Peyer's patch (tissue), 4 donors: ENCODE data around the gene CREBBP. TPM values are rescaled to one million over a fixed set of nuclear protein-coding genes. Genes with fewer than 3 reads are reported as not detected.

Experiments
- DNase-seq, 3 donors: peaks; one replicate each; pipeline ENCODE4 v3.0.0-alpha.2; 2017 to 2019
- H3K27ac ChIP-seq, 4 donors: fragments of 200-600 bp; sonication (generic); one replicate each; pipeline ENCODE4 v1.5.1; 2016 to 2019
- H3K27me3 ChIP-seq, 2 donors: fragments of 200-600 bp; sonication (generic); one replicate each; pipeline ENCODE4 v1.5.1; 2019
- H3K36me3 ChIP-seq, 3 donors: fragments of 200-600 bp; sonication (generic); one replicate each; pipeline ENCODE4 v1.5.1; 2016 to 2019
- H3K4me1 ChIP-seq, 4 donors: fragments of 200-600 bp; sonication (generic); one replicate each; pipeline ENCODE4 v1.5.1; 2016 to 2019
- H3K4me3 ChIP-seq, 4 donors: fragments of 200-600 bp; sonication (generic); 1 replicate in 3 of 4; 2 replicates in 1 of 4; pipeline ENCODE4 v1.5.1; 2016 to 2019; ENCODE audit warnings: mild to moderate bottlenecking in 1 of 4
- H3K9me3 ChIP-seq, 4 donors: fragments of 200-600 bp; sonication (generic); one replicate each; pipeline ENCODE4 v1.5.1; 2016 to 2019; ENCODE audit warnings: mild to moderate bottlenecking in 1 of 4
- POLR2A ChIP-seq, 2 donors: fragments of 450-650 bp; IDR thresholded peaks; one replicate each; pipeline ENCODE4 v1.5.1; 2017; ENCODE audit warnings: antibody characterized with exemption in 2 of 2, mild to moderate bottlenecking in 2 of 2, moderate library complexity in 2 of 2
- total RNA-seq, 4 donors: library from RNA; depleted of rRNA; stranded (reverse); fragments of >200 nt; gene quantifications; one replicate each; pipeline ENCODE4 v1.1.0, GENCODE V29; 2016
- TF ChIP-seq, protein P1 (sequence below), 6 experiments: fragments of 450-650 bp in 4 of 6; fragments of 200-600 bp in 2 of 6; sonication (generic) in 1 of 6; IDR thresholded peaks; one replicate each; pipeline ENCODE4 v1.5.1; 2017 to 2019; ENCODE audit warnings: antibody characterized with exemption in 6 of 6, mild to moderate bottlenecking in 3 of 6, moderate library complexity in 1 of 6

CREBBP gene
- total RNA-seq, 4 donors from 2014 or later, result 84.2 to 238 (median 140) TPM

- no peaks in the 10 kb centered on the region for H3K27me3 ChIP-seq
- no peaks in the 10 kb centered on the region for H3K9me3 ChIP-seq
- peaks cover 0 to 3% (median 0%) of the 10 kb centered on the region in 3 donors for H3K36me3 ChIP-seq
- DNase-seq, result no peak
- no peak overlapping the region for H3K4me3 ChIP-seq
- H3K27ac ChIP-seq, result no peak overlapping the region
- peaks cover 0 to 70% (median 24%) of the 10 kb centered on the region in 4 donors for H3K4me1 ChIP-seq
- TF ChIP-seq, protein P1, sequence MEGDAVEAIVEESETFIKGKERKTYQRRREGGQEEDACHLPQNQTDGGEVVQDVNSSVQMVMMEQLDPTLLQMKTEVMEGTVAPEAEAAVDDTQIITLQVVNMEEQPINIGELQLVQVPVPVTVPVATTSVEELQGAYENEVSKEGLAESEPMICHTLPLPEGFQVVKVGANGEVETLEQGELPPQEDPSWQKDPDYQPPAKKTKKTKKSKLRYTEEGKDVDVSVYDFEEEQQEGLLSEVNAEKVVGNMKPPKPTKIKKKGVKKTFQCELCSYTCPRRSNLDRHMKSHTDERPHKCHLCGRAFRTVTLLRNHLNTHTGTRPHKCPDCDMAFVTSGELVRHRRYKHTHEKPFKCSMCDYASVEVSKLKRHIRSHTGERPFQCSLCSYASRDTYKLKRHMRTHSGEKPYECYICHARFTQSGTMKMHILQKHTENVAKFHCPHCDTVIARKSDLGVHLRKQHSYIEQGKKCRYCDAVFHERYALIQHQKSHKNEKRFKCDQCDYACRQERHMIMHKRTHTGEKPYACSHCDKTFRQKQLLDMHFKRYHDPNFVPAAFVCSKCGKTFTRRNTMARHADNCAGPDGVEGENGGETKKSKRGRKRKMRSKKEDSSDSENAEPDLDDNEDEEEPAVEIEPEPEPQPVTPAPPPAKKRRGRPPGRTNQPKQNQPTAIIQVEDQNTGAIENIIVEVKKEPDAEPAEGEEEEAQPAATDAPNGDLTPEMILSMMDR (IDR thresholded peaks at IDR 0.05), result no peak
- no peak for TF ChIP-seq POLR2A (IDR thresholded peaks at IDR 0.05)
These were observed 21.7 kb downstream of the CREBBP start for GRCh38 chr16:3858801-3859200.

DNA sequence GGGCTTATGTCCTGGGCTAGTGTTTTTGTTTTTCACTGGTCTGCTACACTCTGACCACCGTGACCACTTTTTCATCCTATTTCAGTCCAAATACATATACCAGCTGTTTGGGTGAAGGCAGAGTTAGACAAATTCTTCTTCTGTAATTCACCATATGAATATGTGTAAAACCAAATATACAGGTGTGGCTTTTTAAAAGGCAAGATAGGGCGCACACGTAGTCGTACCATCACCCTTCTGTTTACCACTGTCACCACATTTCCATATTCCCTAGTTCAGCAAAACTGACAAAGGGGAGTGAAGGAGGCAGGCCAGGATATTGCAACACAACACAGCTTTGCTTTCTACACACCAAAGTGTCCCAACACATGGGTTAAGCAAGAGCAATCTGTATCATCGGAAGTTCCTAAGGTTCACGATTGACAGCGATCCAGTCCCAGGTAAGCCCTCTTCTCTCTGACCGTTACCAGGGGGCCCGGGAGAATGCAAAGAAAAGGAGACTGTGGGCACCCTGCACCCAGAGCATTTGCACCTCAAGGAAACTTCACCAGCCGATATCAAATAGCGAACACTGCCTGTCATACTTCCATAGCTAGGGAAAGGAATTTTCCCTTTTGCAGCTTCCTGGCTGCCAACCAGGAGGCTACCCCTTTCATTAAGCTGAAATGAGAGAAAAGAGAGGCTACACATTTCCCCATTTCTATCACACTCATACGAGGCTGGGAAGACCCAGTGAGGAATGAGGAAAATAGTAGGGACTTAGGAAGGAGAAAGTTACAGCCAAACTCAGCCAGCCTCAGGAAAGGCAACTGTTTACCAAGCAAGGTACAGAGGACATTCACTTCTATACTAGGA, 23.1 kb downstream of the CREBBP start:
- H3K36me3 ChIP-seq, result peaks cover 0 to 3% (median 0%) of the 10 kb centered on the region in 3 donors
- peak overlapping the region in 3 of 4 donors; percentile 24 to 35 (median 25) for H3K27ac ChIP-seq
- H3K9me3 ChIP-seq, result no peaks in the 10 kb centered on the region
- no peak overlapping the region for H3K4me3 ChIP-seq
- peaks cover 0 to 57% (median 20%) of the 10 kb centered on the region in 4 donors for H3K4me1 ChIP-seq
- no peak for TF ChIP-seq POLR2A (IDR thresholded peaks at IDR 0.05)
- TF ChIP-seq, protein P1 (IDR thresholded peaks at IDR 0.05), result no peak
- no peaks in the 10 kb centered on the region for H3K27me3 ChIP-seq
- DNase-seq, result peak in 1 of 3 donors; percentile 60

GRCh38 chr16:3856367-3857141, 24.0 kb downstream of the CREBBP start:
- H3K9me3 ChIP-seq, result no peaks in the 10 kb centered on the region
- H3K4me3 ChIP-seq, result no peak overlapping the region
- peaks cover 0 to 49% (median 20%) of the 10 kb centered on the region in 4 donors for H3K4me1 ChIP-seq
- DNase-seq, result no peak
- no peaks in the 10 kb centered on the region for H3K27me3 ChIP-seq
- peak overlapping the region in 2 of 4 donors; percentile 25 to 35 for H3K27ac ChIP-seq
- TF ChIP-seq, protein P1 (IDR thresholded peaks at IDR 0.05), result no peak
- no peak for TF ChIP-seq POLR2A (IDR thresholded peaks at IDR 0.05)
- peaks cover 0 to 3% (median 0%) of the 10 kb centered on the region in 3 donors for H3K36me3 ChIP-seq

DNA sequence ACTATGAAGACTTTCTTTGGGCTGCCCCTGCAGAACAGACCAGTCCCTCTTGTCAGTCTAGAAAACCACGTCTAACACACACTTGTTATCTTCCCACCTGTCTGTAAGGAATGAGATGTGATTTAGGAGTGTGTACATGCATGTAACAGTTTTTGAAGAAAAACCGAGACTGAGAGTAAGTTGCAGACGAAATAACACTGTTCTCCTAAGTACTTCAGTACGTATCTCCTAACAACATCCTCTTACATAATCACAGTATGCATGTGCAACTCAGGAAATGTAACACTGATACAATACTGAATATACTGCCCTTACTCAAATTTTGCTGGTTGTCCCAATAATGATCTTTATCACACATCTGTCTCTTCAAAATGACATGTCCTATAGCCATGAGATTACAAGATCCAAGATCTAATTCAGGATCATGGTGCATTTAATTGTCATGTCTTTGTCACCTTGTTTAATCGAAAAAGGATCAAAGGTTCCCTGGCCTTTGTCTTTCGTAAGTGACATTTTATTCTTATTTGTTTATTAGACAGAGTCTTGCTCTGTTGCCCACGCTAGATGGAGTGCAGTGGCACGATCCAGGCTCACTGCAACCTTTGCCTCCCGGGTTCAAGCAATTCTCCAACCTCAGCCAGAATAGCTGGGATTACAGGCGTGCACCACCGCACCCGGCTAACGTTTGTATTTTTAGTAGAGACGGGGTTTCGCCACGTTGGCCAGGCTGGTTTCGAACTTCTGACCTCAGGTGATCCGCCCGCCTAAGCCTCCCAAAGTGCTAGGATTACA, 25.6 kb downstream of the CREBBP start:
- Histone ChIP-seq H3K4me1 (peaks cover 0 to 57% (median 16%) of the 10 kb centered on the region in 4 donors), H3K27ac (no peak overlapping the region)

More for the DNA sequence above, 25.6 kb downstream of the CREBBP start:
- TF ChIP-seq, protein P1 (IDR thresholded peaks at IDR 0.05), result no peak
- TF ChIP-seq POLR2A (IDR thresholded peaks at IDR 0.05), result no peak
- DNase-seq, result no peak
- Histone ChIP-seq H3K27me3 (no peaks in the 10 kb centered on the region), H3K9me3 (no peaks in the 10 kb centered on the region), H3K4me3 (no peak overlapping the region), H3K36me3 (peaks cover 0 to 14% (median 0%) of the 10 kb centered on the region in 3 donors)
